ENCODE measurements around the gene IGF1R. TPM values are rescaled to one million over a fixed set of nuclear protein-coding genes. Genes with fewer than 3 reads are reported as not detected.

Gene IGF1R
- total RNA-seq, 1 experiment from 2014 or later = 0.56 TPM

GRCh38 chr15:98771541-98771940 is 123.2 kb downstream of the IGF1R start:
- H3K79me2 ChIP-seq (ENCODE audit: low read length) = no peaks in the 10 kb centered on the region
- no peak overlapping the region for H3K4me3 ChIP-seq (ENCODE audit: low read length)

DNA sequence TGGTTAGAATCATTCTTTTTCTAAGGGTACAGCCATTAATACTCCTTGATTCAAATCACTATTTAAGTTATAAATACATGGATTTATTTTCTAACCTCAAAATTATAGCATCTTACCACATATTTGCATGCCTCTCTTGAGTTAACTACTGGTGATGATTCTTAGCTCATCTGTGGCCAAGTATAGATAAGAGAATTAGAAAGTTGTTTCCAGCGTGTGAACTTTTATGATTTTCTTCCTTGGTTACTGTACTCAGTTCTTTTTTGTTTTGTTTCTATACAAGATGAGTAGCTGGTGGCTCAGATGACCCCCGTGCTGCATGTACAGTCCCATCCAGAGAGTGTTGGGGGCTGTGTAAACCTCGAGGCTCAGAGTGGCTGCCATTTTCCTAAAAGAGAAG is 124.6 kb downstream of the IGF1R start:
- Histone ChIP-seq H4K20me1 (ENCODE audit: insufficient read depth, low read depth, low read length) (no peaks in the 10 kb centered on the region), H3K27ac (ENCODE audit: low read length) (no peak overlapping the region), H3K9ac (ENCODE audit: low read length) (no peak overlapping the region), H2AFZ (ENCODE audit: low read length) (no peak overlapping the region), H3K4me1 (ENCODE audit: low read length) (peaks cover 15% of the 10 kb centered on the region), H3K27me3 (ENCODE audit: low read length) (no peaks in the 10 kb centered on the region), H3K9me3 (ENCODE audit: low read length) (no peaks in the 10 kb centered on the region), H3K9me2 (replicated peaks; ENCODE audit: insufficient read depth, low read length) (no peaks in the 10 kb centered on the region), H3K4me3 (ENCODE audit: low read length) (no peak overlapping the region), H3K4me2 (ENCODE audit: low read depth, low read length, poor library complexity, severe bottlenecking) (no peak overlapping the region), H3K79me2 (ENCODE audit: low read length) (no peaks in the 10 kb centered on the region), H3K36me3 (ENCODE audit: insufficient read depth, low read length) (no peaks in the 10 kb centered on the region)
- no peak for DNase-seq

More at GRCh38 chr15:98771541-98771940, 123.2 kb downstream of the IGF1R start:
- H3K9ac ChIP-seq (ENCODE audit: low read length) = no peak overlapping the region
- no peaks in the 10 kb centered on the region for H3K36me3 ChIP-seq (ENCODE audit: insufficient read depth, low read length)
- DNase-seq = no peak
- H4K20me1 ChIP-seq (ENCODE audit: insufficient read depth, low read depth, low read length) = no peaks in the 10 kb centered on the region
- H2AFZ ChIP-seq (ENCODE audit: low read length) = no peak overlapping the region
- H3K27ac ChIP-seq (ENCODE audit: low read length) = no peak overlapping the region
- H3K27me3 ChIP-seq (ENCODE audit: low read length) = no peaks in the 10 kb centered on the region
- H3K9me3 ChIP-seq (ENCODE audit: low read length) = no peaks in the 10 kb centered on the region
- H3K9me2 ChIP-seq (replicated peaks; ENCODE audit: insufficient read depth, low read length) = no peaks in the 10 kb centered on the region
- no peak overlapping the region for H3K4me2 ChIP-seq (ENCODE audit: low read depth, low read length, poor library complexity, severe bottlenecking)
- H3K4me1 ChIP-seq (ENCODE audit: low read length) = peaks cover 15% of the 10 kb centered on the region

DNA sequence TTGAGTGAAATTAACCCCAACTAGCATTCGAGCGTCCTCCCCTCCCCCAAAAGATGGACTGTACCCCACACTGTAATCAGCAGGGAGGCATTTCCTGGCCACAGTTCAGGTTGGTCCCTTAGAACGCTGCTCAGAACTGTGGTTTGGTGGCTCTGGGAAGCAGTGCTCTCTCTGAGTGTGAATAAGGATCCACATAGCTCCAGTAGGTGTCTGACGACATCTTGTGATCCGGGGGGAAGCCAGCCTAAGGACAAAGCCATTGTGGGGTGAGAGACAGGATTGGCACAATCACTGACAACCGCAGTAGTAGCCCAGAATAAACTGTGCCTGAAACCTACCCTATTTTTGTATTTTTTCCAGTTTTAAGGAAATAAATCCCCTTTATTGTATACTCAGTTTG is 125.3 kb downstream of the IGF1R start:
- Histone ChIP-seq H3K27me3 (ENCODE audit: low read length) (no peaks in the 10 kb centered on the region), H3K4me3 (ENCODE audit: low read length) (no peak overlapping the region), H3K79me2 (ENCODE audit: low read length) (no peaks in the 10 kb centered on the region), H3K4me2 (ENCODE audit: low read depth, low read length, poor library complexity, severe bottlenecking) (no peak overlapping the region), H3K9ac (ENCODE audit: low read length) (no peak overlapping the region), H3K9me3 (ENCODE audit: low read length) (no peaks in the 10 kb centered on the region), H3K9me2 (replicated peaks; ENCODE audit: insufficient read depth, low read length) (no peaks in the 10 kb centered on the region), H2AFZ (ENCODE audit: low read length) (no peak overlapping the region), H3K27ac (ENCODE audit: low read length) (no peak overlapping the region), H3K4me1 (ENCODE audit: low read length) (peaks cover 15% of the 10 kb centered on the region), H3K36me3 (ENCODE audit: insufficient read depth, low read length) (no peaks in the 10 kb centered on the region), H4K20me1 (ENCODE audit: insufficient read depth, low read depth, low read length) (no peaks in the 10 kb centered on the region)
- no peak for DNase-seq

DNA sequence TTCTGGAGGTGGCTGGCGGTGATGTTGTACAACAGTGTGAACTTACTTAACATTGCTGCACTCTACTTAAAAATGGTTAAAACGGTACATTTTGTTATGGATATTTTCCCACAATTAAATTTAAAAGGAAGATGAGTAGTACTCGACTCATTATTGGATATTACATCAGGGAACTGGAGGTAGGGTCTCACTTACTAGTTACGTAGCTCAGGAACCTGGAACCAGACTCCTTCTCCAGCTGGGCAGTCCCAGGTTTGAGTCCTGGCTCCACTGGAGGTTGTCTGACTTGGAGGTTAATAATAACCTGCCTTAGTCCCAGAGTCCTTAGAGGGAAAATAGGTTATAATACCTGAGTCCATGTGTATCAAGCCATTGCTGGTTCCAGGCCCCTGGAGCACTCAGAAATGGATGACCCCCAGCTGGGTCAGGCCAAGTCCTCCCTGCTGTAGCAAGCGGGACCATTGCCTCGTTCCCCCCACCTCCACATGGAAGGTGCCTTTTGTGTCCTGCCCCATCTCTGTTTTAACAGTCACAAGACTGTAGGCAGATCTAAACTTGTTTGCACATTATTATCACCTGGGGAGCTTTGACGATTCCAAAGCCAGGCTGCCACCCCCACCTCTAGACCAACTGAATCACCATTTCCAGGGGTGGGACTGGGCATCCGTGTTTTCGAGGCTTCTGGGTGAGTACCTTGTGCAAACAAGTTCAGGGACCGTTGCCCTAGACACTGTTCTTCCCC is 126.6 kb downstream of the IGF1R start:
- Histone ChIP-seq H3K9me3 (ENCODE audit: low read length) (no peaks in the 10 kb centered on the region), H2AFZ (ENCODE audit: low read length) (no peak overlapping the region), H3K79me2 (ENCODE audit: low read length) (no peaks in the 10 kb centered on the region), H3K27me3 (ENCODE audit: low read length) (no peaks in the 10 kb centered on the region), H4K20me1 (ENCODE audit: insufficient read depth, low read depth, low read length) (no peaks in the 10 kb centered on the region), H3K27ac (ENCODE audit: low read length) (no peak overlapping the region), H3K9me2 (replicated peaks; ENCODE audit: insufficient read depth, low read length) (no peaks in the 10 kb centered on the region), H3K4me3 (ENCODE audit: low read length) (no peak overlapping the region), H3K36me3 (ENCODE audit: insufficient read depth, low read length) (no peaks in the 10 kb centered on the region), H3K9ac (ENCODE audit: low read length) (no peak overlapping the region), H3K4me2 (ENCODE audit: low read depth, low read length, poor library complexity, severe bottlenecking) (no peak overlapping the region), H3K4me1 (ENCODE audit: low read length) (peaks cover 15% of the 10 kb centered on the region)
- no peak for DNase-seq

GRCh38 chr15:98775498-98776230 is 127.3 kb downstream of the IGF1R start:
- Histone ChIP-seq H3K9me2 (replicated peaks; ENCODE audit: insufficient read depth, low read length) (no peaks in the 10 kb centered on the region), H3K27ac (ENCODE audit: low read length) (no peak overlapping the region), H3K4me3 (ENCODE audit: low read length) (no peak overlapping the region), H3K9me3 (ENCODE audit: low read length) (no peaks in the 10 kb centered on the region), H4K20me1 (ENCODE audit: insufficient read depth, low read depth, low read length) (no peaks in the 10 kb centered on the region), H3K27me3 (ENCODE audit: low read length) (no peaks in the 10 kb centered on the region), H3K9ac (ENCODE audit: low read length) (no peak overlapping the region), H2AFZ (ENCODE audit: low read length) (no peak overlapping the region), H3K4me1 (ENCODE audit: low read length) (peaks cover 15% of the 10 kb centered on the region), H3K79me2 (ENCODE audit: low read length) (no peaks in the 10 kb centered on the region), H3K36me3 (ENCODE audit: insufficient read depth, low read length) (no peaks in the 10 kb centered on the region), H3K4me2 (ENCODE audit: low read depth, low read length, poor library complexity, severe bottlenecking) (no peak overlapping the region)
- DNase-seq = peak; percentile 44

DNA sequence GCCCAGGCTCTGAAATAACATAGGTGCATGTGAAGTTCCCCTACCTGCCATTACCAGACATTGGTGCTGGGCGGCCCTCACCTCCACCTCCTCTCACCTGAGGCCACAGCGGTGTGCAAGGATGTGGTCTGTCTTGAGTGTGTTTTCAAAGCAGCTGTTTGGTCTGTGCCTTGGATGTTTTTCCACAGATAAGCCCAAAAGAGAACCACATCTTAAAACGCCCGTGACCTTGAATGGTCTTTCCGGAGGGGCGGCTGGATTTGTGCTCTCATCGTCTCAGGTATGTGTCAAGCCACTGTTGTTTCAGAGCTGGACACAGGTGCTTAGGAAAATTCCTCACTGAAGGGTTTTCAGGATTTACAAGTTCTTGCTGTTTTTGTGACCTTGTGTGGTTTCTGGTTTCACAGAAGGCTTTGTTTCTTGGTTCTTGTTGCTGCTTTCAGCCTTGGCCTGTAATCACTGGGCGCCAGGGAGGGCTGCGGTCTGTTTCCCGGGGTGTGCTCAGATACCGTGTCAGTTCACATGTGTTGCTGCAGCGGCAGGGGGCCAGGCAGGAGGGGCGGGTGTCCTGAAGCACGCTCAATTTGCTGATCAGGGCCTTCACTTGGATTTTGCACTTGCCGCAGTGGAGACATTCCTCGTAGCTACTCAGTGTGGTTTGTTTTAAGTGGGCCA is 128.4 kb downstream of the IGF1R start:
- Histone ChIP-seq H3K4me2 (ENCODE audit: low read depth, low read length, poor library complexity, severe bottlenecking) (no peak overlapping the region), H3K36me3 (ENCODE audit: insufficient read depth, low read length) (no peaks in the 10 kb centered on the region), H3K9me3 (ENCODE audit: low read length) (no peaks in the 10 kb centered on the region), H3K4me1 (ENCODE audit: low read length) (peaks cover 15% of the 10 kb centered on the region), H4K20me1 (ENCODE audit: insufficient read depth, low read depth, low read length) (no peaks in the 10 kb centered on the region), H3K79me2 (ENCODE audit: low read length) (no peaks in the 10 kb centered on the region), H3K4me3 (ENCODE audit: low read length) (no peak overlapping the region), H3K27ac (ENCODE audit: low read length) (no peak overlapping the region), H2AFZ (ENCODE audit: low read length) (no peak overlapping the region), H3K9ac (ENCODE audit: low read length) (no peak overlapping the region), H3K9me2 (replicated peaks; ENCODE audit: insufficient read depth, low read length) (no peaks in the 10 kb centered on the region), H3K27me3 (ENCODE audit: low read length) (no peaks in the 10 kb centered on the region)
- DNase-seq = no peak

DNA sequence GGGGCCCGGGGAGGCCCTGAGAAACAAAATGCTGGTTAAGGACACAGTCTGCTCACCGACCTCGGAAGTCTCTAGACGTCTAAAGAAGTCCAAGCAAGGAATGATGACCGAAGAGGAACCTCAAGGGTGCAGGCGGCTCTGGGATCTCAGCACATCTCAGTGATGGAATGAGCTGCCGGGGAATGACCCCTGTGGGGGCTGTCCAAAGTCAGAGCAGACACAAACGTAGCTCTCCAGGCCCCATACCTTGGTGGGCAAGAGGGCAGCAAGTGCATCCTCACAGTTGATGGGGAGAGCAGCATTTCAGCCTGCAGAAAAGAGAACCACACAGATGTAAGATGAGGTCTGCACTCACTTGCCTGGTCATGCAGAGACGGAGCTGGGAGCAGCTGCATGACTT is 129.1 kb downstream of the IGF1R start:
- no peak for DNase-seq
- no peaks in the 10 kb centered on the region for H3K79me2 ChIP-seq (ENCODE audit: low read length)
- no peaks in the 10 kb centered on the region for H3K9me3 ChIP-seq (ENCODE audit: low read length)
- H3K4me1 ChIP-seq (ENCODE audit: low read length) = peaks cover 15% of the 10 kb centered on the region
- H3K9me2 ChIP-seq (replicated peaks; ENCODE audit: insufficient read depth, low read length) = no peaks in the 10 kb centered on the region
- H4K20me1 ChIP-seq (ENCODE audit: insufficient read depth, low read depth, low read length) = no peaks in the 10 kb centered on the region
- no peaks in the 10 kb centered on the region for H3K27me3 ChIP-seq (ENCODE audit: low read length)
- no peak overlapping the region for H3K27ac ChIP-seq (ENCODE audit: low read length)
- H3K36me3 ChIP-seq (ENCODE audit: insufficient read depth, low read length) = no peaks in the 10 kb centered on the region
- no peak overlapping the region for H2AFZ ChIP-seq (ENCODE audit: low read length)
- no peak overlapping the region for H3K4me3 ChIP-seq (ENCODE audit: low read length)
- no peak overlapping the region for H3K4me2 ChIP-seq (ENCODE audit: low read depth, low read length, poor library complexity, severe bottlenecking)
- H3K9ac ChIP-seq (ENCODE audit: low read length) = no peak overlapping the region

DNA sequence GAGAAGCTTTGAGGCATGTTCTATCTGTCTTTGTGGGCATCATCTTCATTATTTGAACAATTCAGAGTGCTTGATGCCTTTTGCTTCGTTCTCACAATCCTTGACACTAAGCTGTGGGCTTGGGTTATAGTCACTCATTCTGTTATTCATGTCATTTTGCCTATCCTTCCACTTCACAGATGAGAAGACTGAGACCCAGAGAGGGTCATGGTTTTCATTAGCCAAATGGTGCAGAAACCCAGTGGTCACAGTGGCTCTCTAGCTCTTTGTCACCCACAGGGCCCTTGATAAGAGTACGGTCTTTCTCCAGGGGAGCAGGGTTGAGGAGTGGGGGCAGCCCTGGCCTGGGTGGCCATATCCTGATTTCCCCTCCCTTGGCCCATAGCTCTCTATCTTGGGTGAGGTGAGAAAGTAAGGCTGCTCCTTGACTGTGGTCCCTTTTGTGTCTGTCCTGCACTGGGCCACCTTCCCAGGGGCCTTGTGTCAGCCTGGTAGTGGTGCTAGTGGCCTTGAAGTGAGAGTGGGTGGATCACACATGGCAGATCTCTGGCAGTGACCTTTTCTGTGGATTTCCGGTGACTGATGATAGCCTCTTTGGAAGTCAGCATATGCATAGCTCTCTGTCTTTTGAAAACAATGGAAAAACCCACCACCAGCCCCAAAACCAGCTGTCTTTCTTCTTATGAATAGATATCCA is 130.1 kb downstream of the IGF1R start:
- Histone ChIP-seq H3K9me3 (ENCODE audit: low read length) (no peaks in the 10 kb centered on the region), H3K9ac (ENCODE audit: low read length) (no peak overlapping the region), H3K27ac (ENCODE audit: low read length) (no peak overlapping the region), H3K9me2 (replicated peaks; ENCODE audit: insufficient read depth, low read length) (no peaks in the 10 kb centered on the region), H3K27me3 (ENCODE audit: low read length) (no peaks in the 10 kb centered on the region), H3K4me1 (ENCODE audit: low read length) (peaks cover 6% of the 10 kb centered on the region), H3K36me3 (ENCODE audit: insufficient read depth, low read length) (no peaks in the 10 kb centered on the region), H4K20me1 (ENCODE audit: insufficient read depth, low read depth, low read length) (no peaks in the 10 kb centered on the region), H3K4me3 (ENCODE audit: low read length) (no peak overlapping the region), H2AFZ (ENCODE audit: low read length) (no peak overlapping the region), H3K79me2 (ENCODE audit: low read length) (no peaks in the 10 kb centered on the region), H3K4me2 (ENCODE audit: low read depth, low read length, poor library complexity, severe bottlenecking) (no peak overlapping the region)
- no peak for DNase-seq

Measured in Karpas-422 (cell line).